Left ventricle myocardium inferior (tissue), 1 donor: ENCODE data around the gene KCNQ1. TPM values are rescaled to one million over a fixed set of nuclear protein-coding genes. Genes with fewer than 3 reads are reported as not detected.

Experiments used
- DNase-seq: peaks from one replicate; pipeline ENCODE4 v3.0.0-alpha.2; 2020
- H3K27ac ChIP-seq: fragments of 200-600 bp; replicated peaks from 2 replicates; pipeline ENCODE4 v1.8.0; 2021
- H3K27me3 ChIP-seq: fragments of 200-600 bp; 2 replicates; pipeline ENCODE4 v1.8.0; 2021; ENCODE audit warnings: low read depth
- H3K36me3 ChIP-seq: fragments of 200-600 bp; 2 replicates; pipeline ENCODE4 v1.8.0; 2021
- H3K4me1 ChIP-seq: fragments of 200-600 bp; 2 replicates; pipeline ENCODE4 v1.8.0; 2021
- H3K4me3 ChIP-seq: fragments of 200-600 bp; 2 replicates; pipeline ENCODE4 v1.8.0; 2021; ENCODE audit warnings: mild to moderate bottlenecking, moderate library complexity
- H3K9me3 ChIP-seq: fragments of 200-600 bp; replicated peaks from 2 replicates; pipeline ENCODE4 v1.8.0; 2021
- intact Hi-C: fragments of 100-400 bp; cut with micrococcal nuclease; formaldehyde crosslinking; loops from one replicate; pipeline ENCODE4 v1.11.0; 2022
- total RNA-seq: library from RNA; stranded (reverse); fragmentation: NEBNext Ultra II Directional; extraction: Animal tissue kit (Norgen Biotek cat#: 25700); gene quantifications from one replicate; pipeline ENCODE4 v1.2.1, GENCODE V29; 2021
- TF ChIP-seq, protein P1 (sequence below): fragments of 200-600 bp; IDR thresholded peaks from 2 replicates; pipeline ENCODE4 v1.8.0; 2021; ENCODE audit warnings: antibody characterized with exemption, mild to moderate bottlenecking, borderline replicate concordance
- donor health status: DM: no; HTN: yes; CAD: no; lungs with severe emphysema.

KCNQ1 gene
- total RNA-seq, 1 donor from 2014 or later, result 41.8 TPM

DNA sequence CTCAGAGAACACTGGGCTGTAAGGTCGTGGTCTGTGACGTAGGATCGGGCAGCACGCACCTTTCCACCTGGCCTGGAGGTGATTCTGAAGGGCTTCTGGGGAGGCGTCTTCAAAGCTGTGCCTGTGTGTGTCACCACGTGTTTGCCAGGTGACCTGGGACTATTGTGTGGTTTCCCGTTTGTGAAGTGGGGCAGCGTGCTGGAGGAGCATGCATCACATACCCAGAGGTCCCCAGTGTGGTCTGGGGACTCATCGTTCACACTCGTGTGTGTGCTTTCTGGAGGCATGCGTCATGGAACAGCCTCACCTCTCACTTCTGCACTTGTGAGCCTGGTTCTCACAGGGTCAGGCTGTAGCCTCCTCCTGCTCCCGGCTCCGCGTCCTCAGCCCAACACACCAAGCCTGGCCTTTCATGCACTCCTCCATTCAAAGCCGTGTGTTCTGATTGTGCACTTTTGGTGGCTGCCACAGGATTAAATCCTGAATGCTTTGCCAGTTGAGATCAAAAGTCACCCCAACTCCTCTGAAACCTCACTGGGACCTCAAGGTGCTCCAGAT is 148.7 kb downstream of the KCNQ1 start:
- TF ChIP-seq, protein P1, sequence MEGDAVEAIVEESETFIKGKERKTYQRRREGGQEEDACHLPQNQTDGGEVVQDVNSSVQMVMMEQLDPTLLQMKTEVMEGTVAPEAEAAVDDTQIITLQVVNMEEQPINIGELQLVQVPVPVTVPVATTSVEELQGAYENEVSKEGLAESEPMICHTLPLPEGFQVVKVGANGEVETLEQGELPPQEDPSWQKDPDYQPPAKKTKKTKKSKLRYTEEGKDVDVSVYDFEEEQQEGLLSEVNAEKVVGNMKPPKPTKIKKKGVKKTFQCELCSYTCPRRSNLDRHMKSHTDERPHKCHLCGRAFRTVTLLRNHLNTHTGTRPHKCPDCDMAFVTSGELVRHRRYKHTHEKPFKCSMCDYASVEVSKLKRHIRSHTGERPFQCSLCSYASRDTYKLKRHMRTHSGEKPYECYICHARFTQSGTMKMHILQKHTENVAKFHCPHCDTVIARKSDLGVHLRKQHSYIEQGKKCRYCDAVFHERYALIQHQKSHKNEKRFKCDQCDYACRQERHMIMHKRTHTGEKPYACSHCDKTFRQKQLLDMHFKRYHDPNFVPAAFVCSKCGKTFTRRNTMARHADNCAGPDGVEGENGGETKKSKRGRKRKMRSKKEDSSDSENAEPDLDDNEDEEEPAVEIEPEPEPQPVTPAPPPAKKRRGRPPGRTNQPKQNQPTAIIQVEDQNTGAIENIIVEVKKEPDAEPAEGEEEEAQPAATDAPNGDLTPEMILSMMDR, result no peak
- H3K27me3 ChIP-seq, result no peaks in the 10 kb centered on the region
- DNase-seq, result no peak
- no peak overlapping the region for H3K4me3 ChIP-seq
- H3K27ac ChIP-seq, result no peak overlapping the region
- H3K36me3 ChIP-seq, result peaks cover 8% of the 10 kb centered on the region
- peaks cover 14% of the 10 kb centered on the region for H3K9me3 ChIP-seq
- H3K4me1 ChIP-seq, result no peaks in the 10 kb centered on the region
- intact Hi-C loops, result no loop called here

DNA sequence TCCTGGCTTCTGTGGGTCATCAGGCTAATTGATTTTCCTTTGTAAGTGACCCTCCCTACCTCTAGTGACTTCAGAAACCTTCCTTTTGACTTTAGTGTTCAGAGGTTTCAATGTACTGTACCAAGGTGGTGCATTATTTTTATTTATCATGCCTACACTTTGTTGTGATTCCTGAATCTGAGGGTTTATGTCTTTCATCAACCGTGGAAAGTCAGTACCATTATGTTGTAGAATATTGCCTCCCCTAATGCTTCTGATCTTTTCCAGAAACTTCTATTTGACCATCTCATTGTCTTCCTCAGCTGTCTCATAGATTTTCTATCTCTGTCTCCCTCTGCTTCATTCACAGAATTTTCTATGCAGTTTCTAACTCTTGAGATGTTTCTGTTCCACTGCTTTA is 149.5 kb downstream of the KCNQ1 start:
- peaks cover 14% of the 10 kb centered on the region for H3K9me3 ChIP-seq
- no peak overlapping the region for H3K27ac ChIP-seq
- H3K4me3 ChIP-seq, result no peak overlapping the region
- DNase-seq, result no peak
- TF ChIP-seq, protein P1, result no peak
- intact Hi-C loops, result no loop called here
- H3K4me1 ChIP-seq, result peaks cover 1% of the 10 kb centered on the region
- H3K27me3 ChIP-seq, result no peaks in the 10 kb centered on the region
- H3K36me3 ChIP-seq, result peaks cover 8% of the 10 kb centered on the region

- Histone ChIP-seq H3K27me3 (no peaks in the 10 kb centered on the region), H3K4me3 (no peak overlapping the region), H3K27ac (no peak overlapping the region), H3K9me3 (peaks cover 14% of the 10 kb centered on the region), H3K4me1 (peaks cover 11% of the 10 kb centered on the region), H3K36me3 (peaks cover 8% of the 10 kb centered on the region)
- no peak for DNase-seq
- TF ChIP-seq, protein P1, result no peak
- intact Hi-C loops, result no loop called here
These were observed 150.4 kb downstream of the KCNQ1 start for GRCh38 chr11:2595204-2595603.

- Histone ChIP-seq H3K27me3 (no peaks in the 10 kb centered on the region), H3K4me3 (no peak overlapping the region), H3K36me3 (no peaks in the 10 kb centered on the region), H3K9me3 (peaks cover 17% of the 10 kb centered on the region), H3K4me1 (peaks cover 14% of the 10 kb centered on the region), H3K27ac (peak overlapping the region; percentile 13)
- intact Hi-C loops, result loop anchor here (10.0 kb wide), 1 partner anchor 45 kb away; no protein-coding TSS in a partner anchor
- TF ChIP-seq, protein P1, result no peak
- no peak for DNase-seq
These were observed 154.9 kb downstream of the KCNQ1 start for GRCh38 chr11:2599561-2600189.

DNA sequence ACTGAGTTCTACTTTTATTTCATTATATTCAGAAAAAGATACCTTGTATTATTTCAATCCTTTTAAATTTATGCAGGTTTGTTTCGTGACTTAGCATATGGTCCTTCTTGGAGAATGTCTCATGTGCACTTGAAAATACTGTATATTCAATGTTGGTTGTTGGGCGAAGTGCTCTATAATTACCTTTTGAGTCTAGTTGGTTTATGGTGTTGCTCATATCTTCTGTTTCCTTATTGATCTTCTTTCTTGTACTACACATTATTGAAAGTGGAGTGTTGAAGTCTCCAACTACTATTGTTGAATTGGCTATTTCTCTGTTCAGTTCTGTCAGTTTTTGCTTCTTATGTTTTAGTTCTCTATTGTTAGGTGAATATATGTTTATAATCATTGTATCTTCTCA is 164.5 kb downstream of the KCNQ1 start:
- Histone ChIP-seq H3K9me3 (peaks cover 45% of the 10 kb centered on the region), H3K4me1 (no peaks in the 10 kb centered on the region), H3K27me3 (no peaks in the 10 kb centered on the region), H3K36me3 (no peaks in the 10 kb centered on the region), H3K4me3 (no peak overlapping the region), H3K27ac (no peak overlapping the region)
- no peak for DNase-seq
- intact Hi-C loops, result loop anchor here (10.0 kb wide), 1 partner anchor 55 kb away; no protein-coding TSS in a partner anchor
- TF ChIP-seq, protein P1, result no peak
